Medulla oblongata (tissue), 1 donor: ENCODE results near the gene CRTAC1.

Source experiments
- DNase-seq: peaks from one replicate; pipeline ENCODE4 v3.0.0-alpha.2; 2015; ENCODE audit errors: extremely low spot score

Gene CRTAC1

DNA sequence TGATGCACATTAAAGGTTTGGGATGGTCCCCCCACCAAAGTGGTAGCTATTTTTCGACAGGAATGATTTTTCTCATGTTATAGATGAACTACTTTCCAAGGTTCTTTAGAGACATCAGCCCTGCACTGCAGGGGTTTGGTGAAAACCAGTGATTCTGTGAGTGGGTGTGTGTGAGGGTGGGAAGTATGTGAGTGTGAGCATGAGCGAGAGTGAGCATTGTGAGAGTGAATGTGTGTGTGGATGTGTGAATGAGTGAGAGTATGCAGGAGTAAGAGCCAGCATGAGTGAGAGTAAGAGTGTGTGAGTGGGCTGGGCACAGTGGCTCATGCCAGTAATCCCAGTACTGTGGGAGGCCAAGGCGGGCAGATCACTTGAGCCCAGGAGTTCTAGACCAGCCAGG lies 105.7 kb downstream of the CRTAC1 start:
- DNase-seq, result no peak

GRCh38 chr10:97923476-97923875 lies 106.9 kb downstream of the CRTAC1 start:
- no peak for DNase-seq

GRCh38 chr10:97923057-97923456 lies 107.4 kb downstream of the CRTAC1 start:
- no peak for DNase-seq

- no peak for DNase-seq
Measured at GRCh38 chr10:97922022-97922758, 108.2 kb downstream of the CRTAC1 start.

- peak; percentile 36 for DNase-seq
Measured at GRCh38 chr10:97921581-97922021, 108.8 kb downstream of the CRTAC1 start.

DNA sequence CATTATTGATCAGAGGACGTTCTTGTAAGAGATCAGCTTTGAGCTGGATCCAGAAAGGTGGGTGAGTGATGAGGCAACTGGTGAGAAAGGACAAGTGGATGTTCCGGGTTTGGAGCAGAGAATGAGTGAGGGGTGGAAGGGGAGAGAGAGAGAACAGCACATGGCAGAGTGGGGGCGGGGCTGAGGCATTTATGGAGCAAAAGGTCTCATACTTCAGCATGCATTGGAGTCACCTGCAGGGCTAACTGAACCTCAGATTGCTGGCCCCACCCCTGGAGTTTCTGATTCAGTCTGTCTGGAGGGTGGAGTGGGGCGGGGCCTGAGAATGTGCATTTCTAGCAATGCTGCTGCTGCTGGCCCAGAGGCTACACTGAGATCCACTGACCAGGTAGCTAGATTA lies 109.6 kb downstream of the CRTAC1 start:
- no peak for DNase-seq

DNA sequence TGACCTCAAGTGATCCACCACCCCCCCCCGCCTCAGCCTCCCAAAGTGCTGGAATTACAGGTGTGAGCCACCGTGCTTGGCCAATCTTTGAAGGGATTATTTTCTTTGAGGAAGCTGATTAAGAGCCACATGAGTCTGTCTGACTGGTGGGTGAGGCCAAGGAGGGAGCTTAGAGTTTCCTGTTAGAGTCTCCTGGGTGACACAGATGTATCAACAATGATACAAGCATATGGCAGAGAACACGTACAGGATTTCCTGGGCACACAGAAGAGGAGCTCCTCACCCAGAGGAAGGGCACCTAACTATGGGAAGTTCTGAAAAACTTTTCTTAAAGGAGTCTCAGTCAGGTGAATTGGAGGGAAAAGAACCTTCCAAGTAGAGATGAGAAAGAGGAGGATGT lies 111.4 kb downstream of the CRTAC1 start:
- no peak for DNase-seq

DNA sequence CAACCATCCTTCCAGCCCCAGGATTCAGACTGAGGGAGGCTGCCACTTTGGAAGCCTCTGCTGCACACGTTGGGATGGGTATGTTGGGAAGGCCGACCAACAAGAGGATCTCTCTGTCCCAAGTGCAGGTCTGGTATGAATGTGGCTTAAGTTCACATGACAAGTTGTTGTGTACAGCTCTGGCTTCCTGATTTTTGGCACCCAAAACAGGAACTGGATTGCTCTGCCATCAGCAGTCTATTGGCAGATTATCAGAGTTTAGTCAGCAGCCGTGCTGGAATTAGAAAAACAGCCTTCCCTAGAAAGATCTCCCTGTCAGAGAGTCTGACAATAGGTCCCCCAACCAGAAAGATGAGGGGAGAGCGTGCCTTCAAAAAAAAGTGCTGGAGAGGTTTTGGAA lies 113.8 kb downstream of the CRTAC1 start:
- peak; percentile 86 for DNase-seq

GRCh38 chr10:97915346-97916131 lies 114.9 kb downstream of the CRTAC1 start:
- DNase-seq, result peak; percentile 84

DNA sequence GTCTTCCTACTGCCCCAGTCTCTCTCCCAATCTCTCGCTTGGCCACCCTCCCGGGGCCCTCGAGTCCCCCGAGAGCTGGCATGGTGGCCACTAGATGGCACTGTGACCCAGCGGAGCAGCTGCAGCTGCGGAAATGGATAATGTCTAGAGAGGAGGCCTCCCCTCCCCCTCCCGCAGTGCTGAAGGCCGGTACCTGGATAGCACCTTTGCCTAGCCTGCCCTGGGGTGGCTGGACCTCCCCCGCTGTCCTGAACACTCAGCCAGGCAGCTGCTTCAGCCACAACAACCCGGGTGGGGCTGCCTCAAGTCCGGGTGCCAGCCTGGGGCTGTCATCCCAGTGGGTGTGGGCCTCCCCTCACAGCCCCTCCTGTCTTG lies 115.6 kb downstream of the CRTAC1 start:
- peak; percentile 83 for DNase-seq

GRCh38 chr10:97914171-97914836 lies 116.1 kb downstream of the CRTAC1 start:
- no peak for DNase-seq

- no peak for DNase-seq
Measured at GRCh38 chr10:97913614-97914013, 116.8 kb downstream of the CRTAC1 start.

- no peak for DNase-seq
Measured at GRCh38 chr10:97913193-97913592, 117.2 kb downstream of the CRTAC1 start.

- no peak for DNase-seq
Measured at GRCh38 chr10:97911217-97911616, 119.2 kb downstream of the CRTAC1 start.

DNA sequence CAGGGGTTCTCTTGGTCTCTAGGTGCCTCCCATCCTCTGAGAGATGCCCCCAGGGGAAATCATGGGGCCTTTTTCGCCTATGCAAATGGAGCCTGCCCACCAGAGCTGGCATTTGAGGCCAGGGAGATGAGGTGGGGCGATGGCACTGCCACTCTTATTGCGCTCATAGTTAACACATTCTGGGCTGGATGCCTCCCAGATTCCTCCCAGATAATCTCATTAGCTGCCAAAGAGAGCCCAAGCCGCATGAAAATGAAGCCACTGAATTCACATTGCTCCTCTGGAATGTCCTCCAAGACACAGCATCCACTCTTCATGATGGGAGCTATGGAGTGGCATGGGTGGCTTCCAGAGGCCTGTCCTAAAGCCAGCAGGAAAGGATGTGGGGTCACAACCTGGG lies 119.8 kb downstream of the CRTAC1 start:
- no peak for DNase-seq

DNA sequence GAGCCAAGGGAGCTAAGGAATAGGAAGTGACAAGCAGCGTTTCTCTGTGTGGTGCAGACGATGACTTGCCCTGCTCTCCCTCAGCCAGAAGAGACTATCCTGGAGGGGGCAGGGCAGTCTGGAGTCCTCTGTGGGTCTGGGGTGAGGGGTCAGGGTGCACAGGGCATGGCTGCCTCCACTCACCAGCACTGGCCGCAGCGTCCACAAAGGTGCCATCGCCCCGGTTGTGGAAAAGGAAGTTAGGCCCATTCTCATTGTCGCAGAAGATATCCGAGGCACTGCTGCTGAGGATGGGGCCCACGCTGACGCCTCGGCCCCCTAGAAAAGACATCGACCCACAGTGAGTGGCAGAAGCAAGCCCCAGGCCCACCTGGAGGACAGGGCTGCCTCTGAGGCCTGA lies 122.6 kb downstream of the CRTAC1 start:
- DNase-seq, result no peak

DNA sequence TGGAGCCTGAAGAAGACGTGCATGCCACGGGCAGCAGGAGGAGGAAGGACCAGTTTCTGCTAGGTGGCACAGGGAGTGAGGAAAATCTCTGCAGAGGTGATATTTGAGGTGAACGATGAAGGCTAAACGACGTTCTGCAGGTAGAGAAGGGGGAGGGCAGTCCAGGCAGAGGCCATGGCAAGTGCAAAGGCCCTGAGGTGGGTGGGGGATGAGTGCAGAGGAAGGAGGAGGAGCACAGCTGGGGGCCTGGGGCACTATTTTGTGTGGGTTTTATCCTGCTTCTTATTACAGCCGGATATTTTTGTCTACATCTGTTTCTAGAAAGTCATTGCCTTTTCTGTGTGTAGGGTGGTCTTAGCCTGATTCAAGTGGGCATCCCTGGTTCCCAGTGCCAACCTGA lies 123.2 kb downstream of the CRTAC1 start:
- no peak for DNase-seq

DNA sequence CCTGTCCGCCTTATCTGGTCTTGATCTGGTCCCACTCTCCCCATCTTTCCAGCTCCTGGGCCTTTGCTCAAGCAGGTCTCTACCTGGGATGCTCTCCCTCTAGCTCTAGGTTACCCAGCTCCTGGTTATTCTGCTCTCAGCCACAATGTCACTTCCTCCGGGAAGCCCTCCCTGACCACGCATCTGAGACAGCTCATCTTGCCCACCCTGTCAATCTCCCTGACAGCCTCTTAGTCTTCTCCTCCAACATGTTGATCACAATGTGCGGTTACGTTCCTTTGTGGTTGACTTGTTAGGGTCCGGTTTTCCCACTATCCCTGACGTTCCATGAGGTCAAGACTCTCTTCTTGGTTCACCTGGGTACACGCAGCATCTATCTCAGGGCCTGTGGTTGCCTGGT lies 125.1 kb downstream of the CRTAC1 start:
- DNase-seq, result no peak

DNA sequence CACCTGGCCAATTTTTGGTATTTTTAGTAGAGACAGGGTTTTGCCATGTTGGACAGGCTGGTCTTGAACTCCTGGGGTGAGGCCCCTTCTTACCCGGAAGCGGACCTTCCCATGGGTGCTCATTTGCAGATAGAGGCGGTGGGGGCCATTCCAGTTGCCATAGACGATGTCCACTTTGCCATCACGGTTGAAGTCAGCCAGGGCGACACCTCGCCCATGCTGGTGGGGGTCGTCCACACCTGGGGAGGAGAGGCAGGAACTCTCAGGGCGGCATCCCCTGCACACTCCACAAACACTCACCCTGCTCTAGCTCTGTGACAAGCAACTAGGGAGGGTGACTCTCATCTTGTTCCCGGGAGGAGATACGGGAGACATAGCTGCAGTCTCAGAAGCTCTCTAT lies 125.8 kb downstream of the CRTAC1 start:
- DNase-seq, result no peak

DNA sequence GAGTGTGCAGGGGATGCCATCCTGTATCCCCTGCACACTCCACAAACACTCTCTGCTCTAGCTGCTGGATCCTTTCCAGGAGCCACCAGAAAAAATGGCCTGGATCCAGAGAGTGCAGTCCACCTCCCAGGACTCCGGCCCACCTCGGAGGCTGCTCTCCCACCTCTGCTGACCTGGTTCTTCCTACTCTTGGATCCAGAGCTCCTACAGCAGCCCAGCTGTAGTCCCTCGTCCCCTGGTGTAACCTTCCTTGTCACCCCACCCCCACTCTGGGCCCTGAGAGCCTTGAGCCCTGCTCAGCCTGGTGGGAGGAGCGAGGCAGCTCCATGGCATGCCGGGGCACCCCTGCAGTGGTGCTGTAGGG lies 126.4 kb downstream of the CRTAC1 start:
- no peak for DNase-seq

DNA sequence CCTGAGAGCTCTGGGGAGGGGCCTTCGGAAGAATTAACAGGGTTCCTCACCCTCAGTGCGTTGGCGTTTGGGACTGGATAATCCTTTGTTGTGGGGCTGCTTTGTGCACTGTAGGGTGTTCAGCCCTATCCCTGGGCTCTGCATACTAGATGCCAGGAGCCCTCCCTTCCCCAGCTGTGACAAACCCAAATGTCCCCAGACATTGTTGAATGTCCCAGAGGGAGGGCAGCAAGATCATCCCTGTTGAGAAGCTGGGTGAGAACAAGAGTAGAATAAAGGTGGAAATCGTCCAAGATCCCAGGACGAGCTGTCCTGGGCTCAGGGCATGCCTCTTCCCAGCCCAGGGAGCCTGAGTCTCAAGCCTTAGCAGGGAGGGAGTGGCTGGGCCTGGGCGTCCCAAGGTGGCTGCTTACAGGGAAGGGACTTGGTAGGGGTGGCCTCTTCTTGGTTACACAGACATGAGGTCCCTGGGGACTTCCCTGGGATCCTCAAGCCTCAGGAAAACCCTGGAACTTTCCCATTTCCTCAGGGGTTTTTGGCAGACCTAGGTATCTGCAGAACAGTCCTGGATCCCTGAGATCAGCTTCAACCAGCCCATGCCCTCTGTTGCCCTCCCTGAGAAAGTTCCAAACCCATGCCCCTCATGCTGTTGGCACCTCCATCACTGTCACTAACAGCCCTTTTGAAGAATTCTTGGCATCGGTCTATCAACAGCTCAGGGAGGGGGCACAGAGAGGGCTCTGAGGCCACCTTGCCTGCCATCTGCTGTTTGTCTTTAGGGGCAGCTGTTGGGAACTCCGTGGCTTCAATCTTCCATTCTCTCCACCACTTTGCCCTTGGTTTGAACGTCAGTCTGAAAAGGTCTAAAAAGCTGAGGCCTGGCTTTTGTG lies 127.0 kb downstream of the CRTAC1 start:
- DNase-seq, result no peak

DNA sequence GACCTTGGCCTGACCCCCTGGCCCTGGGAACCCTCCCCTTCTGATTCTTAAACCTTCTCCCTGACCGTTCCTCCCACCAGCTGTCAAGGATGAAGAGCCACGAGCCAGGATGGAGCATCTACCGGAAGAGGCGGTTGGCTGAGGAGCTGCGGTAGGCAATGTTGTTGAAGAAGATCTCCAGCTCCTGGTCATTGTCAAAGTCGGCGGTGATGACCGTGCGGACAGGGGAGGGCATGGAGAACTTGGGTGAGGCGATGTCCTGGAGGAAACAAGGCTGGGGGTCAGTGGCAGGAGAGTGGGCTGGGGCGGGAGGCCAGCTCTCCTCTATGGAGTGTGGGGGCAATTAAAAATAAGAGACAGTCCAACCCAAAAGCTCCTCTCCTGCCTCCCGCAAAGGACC lies 129.0 kb downstream of the CRTAC1 start:
- no peak for DNase-seq
